Type B pancreatic cell (in vitro differentiated cells): Measurements from ENCODE around the gene VSIG2. TPM values are rescaled to one million over a fixed set of nuclear protein-coding genes. Genes with fewer than 3 reads are reported as not detected.
A peak's percentile ranks its signal among the peaks of the same experiment; 100 is the strongest.

Experiments used
- DNase-seq: peaks from one replicate; pipeline ENCODE4 v3.0.0; 2021; ENCODE audit warnings: mixed read lengths; ENCODE audit not compliant: unreplicated experiment; ENCODE audit errors: extremely low spot score
- H3K27ac Mint-ChIP-seq: 2 replicates; pipeline ENCODE4 v1.8.0; 2021; ENCODE audit warnings: mild to moderate bottlenecking, mixed read lengths
- H3K27me3 Mint-ChIP-seq: 2 replicates; pipeline ENCODE4 v1.8.0; 2021; ENCODE audit warnings: mixed read lengths
- H3K36me3 Mint-ChIP-seq: 2 replicates; pipeline ENCODE4 v1.8.0; 2021; ENCODE audit warnings: mixed read lengths
- H3K4me1 Mint-ChIP-seq: one replicate; pipeline ENCODE4 v1.8.0; 2021; ENCODE audit warnings: mixed read lengths; ENCODE audit not compliant: unreplicated experiment
- H3K4me3 Mint-ChIP-seq: 2 replicates; pipeline ENCODE4 v1.8.0; 2021; ENCODE audit warnings: mild to moderate bottlenecking, mixed read lengths
- H3K9me3 Mint-ChIP-seq: 2 replicates; pipeline ENCODE4 v1.8.0; 2021; ENCODE audit warnings: mixed read lengths
- total RNA-seq: library from RNA; stranded (reverse); gene quantifications from 2 replicates; pipeline ENCODE4 v1.2.1, GENCODE V29; 2021; ENCODE audit warnings: low replicate concordance
- TF ChIP-seq, protein P1 (sequence below): fragments of 200-600 bp; sonication (generic); conservative IDR thresholded peaks from 2 replicates; pipeline ENCODE4 v1.5.0; 2021; ENCODE audit warnings: antibody characterized with exemption, mild to moderate bottlenecking

VSIG2 gene
- total RNA-seq, 1 donor from 2014 or later: 14.8 TPM

DNA sequence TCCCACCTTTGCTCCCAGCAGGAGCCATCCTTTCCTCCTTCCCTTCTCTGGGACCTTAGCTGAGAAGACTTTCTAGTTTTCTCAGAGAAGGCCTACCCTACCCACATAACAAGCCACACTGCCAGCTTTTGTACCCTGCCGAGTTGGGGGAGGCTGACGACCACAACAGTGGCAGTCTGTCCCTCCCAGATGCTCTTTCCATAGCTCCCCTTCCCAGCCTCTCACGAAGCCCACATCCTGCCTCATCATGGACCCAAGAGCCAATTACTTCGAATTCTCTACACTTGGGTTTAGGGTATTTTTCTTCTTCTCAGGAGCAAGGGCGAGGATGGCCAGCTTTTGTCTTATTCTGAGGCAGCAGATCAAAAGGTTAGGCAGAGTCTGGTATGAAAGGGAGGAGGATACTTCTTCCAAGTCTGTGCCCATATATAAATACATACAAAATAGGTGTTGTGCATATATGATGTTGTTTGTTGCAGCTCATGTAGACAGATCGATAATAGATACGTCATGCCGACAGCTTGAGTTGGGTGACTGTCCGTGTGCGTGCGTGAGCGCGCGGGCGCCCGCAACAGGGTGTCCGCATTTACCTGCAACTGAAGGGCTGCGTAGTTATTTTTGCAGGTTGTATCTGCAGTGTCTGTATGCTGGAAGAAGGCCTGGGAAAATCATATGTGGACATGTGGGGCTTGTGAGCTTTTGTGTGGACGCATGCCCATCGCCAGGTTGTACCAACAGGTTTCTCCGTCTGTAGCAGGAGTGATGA, 13.2 kb downstream of the VSIG2 start:
- Mint-ChIP-seq H3K4me1 (peaks cover 18% of the 10 kb centered on the region), H3K27ac (peak overlapping the region; percentile 19), H3K36me3 (peaks cover 4% of the 10 kb centered on the region), H3K4me3 (peak overlapping the region; percentile 83), H3K27me3 (peaks cover 92% of the 10 kb centered on the region), H3K9me3 (no peaks in the 10 kb centered on the region)
- DNase-seq: no peak
- TF ChIP-seq, protein P1, sequence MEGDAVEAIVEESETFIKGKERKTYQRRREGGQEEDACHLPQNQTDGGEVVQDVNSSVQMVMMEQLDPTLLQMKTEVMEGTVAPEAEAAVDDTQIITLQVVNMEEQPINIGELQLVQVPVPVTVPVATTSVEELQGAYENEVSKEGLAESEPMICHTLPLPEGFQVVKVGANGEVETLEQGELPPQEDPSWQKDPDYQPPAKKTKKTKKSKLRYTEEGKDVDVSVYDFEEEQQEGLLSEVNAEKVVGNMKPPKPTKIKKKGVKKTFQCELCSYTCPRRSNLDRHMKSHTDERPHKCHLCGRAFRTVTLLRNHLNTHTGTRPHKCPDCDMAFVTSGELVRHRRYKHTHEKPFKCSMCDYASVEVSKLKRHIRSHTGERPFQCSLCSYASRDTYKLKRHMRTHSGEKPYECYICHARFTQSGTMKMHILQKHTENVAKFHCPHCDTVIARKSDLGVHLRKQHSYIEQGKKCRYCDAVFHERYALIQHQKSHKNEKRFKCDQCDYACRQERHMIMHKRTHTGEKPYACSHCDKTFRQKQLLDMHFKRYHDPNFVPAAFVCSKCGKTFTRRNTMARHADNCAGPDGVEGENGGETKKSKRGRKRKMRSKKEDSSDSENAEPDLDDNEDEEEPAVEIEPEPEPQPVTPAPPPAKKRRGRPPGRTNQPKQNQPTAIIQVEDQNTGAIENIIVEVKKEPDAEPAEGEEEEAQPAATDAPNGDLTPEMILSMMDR: no peak

DNA sequence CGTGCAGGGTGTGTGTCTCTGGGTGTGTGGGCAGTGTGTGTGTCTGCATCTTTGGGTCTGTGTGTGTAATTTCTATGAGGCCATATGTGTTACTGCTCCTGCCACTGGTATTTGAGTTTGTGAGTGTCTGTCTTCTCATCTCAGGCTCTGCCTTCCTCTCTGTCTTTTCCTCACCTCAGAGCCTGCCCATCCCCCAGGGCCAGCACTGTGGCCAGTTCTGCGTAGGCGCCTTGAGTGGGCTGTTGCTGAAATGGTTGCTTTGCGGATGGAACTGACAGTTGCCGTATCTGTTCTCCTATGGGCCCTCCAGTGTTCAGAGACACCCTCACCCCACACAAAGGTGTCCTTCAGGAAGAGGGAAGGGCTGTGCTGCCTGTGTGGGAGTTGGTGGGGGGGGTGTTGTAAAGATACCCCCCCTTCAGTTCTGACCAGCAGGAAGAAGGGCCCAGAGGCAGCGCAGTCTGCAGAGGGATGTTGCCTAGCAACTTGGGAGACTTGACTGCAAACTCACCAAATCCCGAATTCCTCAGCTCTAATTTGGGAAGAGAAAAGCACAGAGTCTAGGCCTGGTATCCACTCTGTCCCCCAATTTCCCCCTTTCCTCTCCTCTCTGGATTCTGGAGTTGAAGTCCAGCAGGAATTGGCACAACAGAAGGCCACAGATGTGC, 14.3 kb downstream of the VSIG2 start:
- peaks cover 18% of the 10 kb centered on the region for H3K4me1 Mint-ChIP-seq
- H3K27ac Mint-ChIP-seq: no peak overlapping the region
- peak overlapping the region; percentile 18 for H3K4me3 Mint-ChIP-seq
- H3K9me3 Mint-ChIP-seq: no peaks in the 10 kb centered on the region
- TF ChIP-seq, protein P1: no peak
- peaks cover 84% of the 10 kb centered on the region for H3K27me3 Mint-ChIP-seq
- no peaks in the 10 kb centered on the region for H3K36me3 Mint-ChIP-seq
- no peak for DNase-seq

DNA sequence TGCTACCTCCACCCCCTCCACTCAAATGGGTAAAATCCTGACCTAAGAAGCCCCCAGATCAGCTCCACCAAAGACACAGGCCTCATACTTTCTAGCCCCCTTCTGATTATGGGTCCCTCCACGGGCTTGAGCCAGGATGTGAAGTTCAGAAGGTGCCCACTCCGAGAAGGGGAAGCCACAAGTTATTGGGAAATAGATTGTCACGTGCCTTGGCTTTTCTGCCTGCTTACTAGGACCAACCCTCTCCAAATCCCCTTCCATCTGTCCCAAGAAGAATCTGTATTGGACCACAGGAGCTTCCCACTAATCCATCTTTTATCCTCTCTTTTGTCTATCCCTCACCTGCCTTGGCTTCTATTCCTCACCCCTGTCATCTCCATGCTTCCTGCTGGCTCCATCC, 15.3 kb downstream of the VSIG2 start:
- no peaks in the 10 kb centered on the region for H3K36me3 Mint-ChIP-seq
- no peak overlapping the region for H3K4me3 Mint-ChIP-seq
- TF ChIP-seq, protein P1: no peak
- no peak overlapping the region for H3K27ac Mint-ChIP-seq
- peaks cover 79% of the 10 kb centered on the region for H3K27me3 Mint-ChIP-seq
- DNase-seq: no peak
- no peaks in the 10 kb centered on the region for H3K9me3 Mint-ChIP-seq
- H3K4me1 Mint-ChIP-seq: peaks cover 18% of the 10 kb centered on the region

DNA sequence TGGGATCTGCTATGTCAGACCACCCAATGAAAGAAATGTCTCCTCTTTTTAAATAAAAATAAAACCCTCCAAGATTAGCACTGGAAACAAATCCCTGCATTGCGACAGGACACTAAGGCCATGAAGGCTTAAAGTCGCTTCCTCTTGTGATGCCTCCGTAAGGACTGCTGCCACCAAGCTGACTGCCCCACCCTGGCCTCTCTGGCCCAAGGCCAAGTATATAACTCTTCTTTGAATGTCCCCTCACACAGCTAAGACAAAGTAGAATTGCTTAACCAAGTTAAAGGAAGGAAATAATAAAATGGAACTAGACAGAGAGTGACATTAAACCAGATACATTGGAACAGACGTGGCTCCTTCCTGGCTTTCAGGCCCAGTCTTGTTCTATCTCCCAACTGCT, 19.8 kb downstream of the VSIG2 start:
- no peak for DNase-seq
- TF ChIP-seq, protein P1: no peak
- H3K36me3 Mint-ChIP-seq: no peaks in the 10 kb centered on the region
- H3K9me3 Mint-ChIP-seq: no peaks in the 10 kb centered on the region
- H3K4me1 Mint-ChIP-seq: no peaks in the 10 kb centered on the region
- no peak overlapping the region for H3K4me3 Mint-ChIP-seq
- peaks cover 46% of the 10 kb centered on the region for H3K27me3 Mint-ChIP-seq
- no peak overlapping the region for H3K27ac Mint-ChIP-seq

DNA sequence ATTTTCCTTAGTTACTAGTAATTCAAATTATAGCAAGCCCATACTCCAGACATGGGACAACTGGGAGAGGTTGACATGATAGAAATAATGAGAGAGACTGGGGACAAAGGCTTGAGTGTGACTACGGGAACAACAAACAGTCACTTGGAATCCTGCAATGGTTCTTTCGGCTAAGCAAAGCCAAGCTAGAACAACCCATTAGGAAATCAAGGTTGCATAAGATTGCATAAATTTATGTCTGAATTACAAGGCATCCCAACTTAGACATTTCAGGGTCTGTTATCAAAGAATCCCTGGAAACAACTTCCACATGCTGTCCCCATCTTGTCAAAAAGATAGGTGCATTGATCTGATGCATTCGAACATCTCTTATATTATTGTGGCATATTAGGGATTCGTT, 22.5 kb downstream of the VSIG2 start:
- Mint-ChIP-seq H3K27me3 (peaks cover 36% of the 10 kb centered on the region), H3K4me1 (peaks cover 16% of the 10 kb centered on the region), H3K9me3 (no peaks in the 10 kb centered on the region), H3K4me3 (no peak overlapping the region), H3K36me3 (no peaks in the 10 kb centered on the region), H3K27ac (no peak overlapping the region)
- TF ChIP-seq, protein P1: no peak
- DNase-seq: no peak
